ENCODE results near the gene SOAT1.
"Not testable (repeated sequence)": the region's sequence is repeated elsewhere in the genome, so short reads cannot be mapped to it uniquely, and the experiment has no call there.

Gene SOAT1

DNA sequence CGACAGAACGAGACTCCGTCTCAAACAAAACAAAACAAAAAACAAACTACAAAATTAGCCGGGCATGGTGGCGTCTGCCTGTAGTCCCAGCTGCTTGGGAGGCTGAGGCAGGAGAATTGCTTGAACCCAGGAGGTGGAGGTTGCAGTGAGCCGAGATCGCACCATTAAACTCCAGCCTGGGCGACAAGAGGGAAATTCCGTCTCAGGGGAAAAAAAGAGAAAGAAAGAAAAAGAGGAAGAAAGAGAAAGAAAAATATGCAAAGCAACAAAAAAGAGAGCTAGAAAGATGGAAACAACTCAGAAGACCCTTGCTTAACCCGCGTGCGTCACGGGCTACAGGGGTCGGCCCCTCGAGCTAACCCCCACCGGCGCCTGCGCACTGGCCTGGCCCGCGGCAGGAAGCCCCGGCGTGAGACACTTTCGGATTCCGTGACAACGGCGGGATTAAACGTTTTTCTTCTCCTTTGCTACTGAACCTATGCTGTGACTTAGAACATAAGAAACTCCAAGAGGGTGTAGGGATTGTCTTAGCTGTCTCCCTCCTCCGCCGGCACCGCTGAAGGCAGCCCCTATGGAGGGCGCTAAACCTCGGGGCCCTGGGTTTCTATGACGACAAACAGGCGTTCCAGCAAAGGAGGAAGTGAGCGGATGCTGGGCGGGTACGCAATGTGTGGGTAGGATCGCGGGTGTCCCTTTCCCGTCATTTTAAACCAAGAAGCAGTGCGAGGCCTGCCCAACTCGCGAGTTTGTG is 71.9 kb downstream of the SOAT1 start, which contains the start of gene AXDND1:
TSS of gene AXDND1 (plus strand) at position 630 of the 751 bp plus-strand sequence. CDS start 539 bp downstream, outside the sequence.
- DNase-seq = peak; percentile 72 to 86

DNA sequence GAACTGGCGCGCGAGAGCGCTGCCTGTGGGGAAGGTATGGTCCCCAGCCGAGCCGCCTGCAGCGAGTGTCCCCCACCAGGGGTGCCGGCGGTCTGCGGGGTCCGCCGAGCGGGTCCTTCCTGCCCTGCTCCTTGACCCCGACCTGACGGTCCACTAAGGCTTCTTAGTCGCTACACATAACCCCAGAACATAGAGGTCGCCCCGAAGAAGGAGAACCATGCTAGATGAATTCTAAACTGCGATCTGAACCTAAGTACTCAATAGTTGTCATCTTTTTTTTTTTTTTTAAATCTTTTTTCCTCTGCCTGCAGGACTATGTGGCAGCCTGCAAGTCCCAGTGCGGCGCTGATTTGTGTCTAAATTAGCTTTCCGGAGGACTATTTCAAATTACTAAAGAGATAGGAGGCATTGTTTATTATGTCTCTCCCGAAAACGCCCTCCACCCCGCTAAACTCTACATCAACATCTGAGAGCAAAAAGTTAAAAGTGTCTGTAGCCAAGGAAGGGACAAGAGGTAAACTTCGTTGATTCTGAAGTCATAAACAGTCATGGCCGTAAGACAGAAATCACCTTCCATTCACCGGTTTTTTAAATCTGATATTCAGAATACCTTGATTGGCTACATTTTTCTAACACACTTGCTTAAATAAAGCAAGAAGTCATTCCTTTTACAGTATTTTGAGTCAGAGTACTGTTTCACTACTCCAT is 72.7 kb downstream of the SOAT1 start:
- no peak for DNase-seq

DNA sequence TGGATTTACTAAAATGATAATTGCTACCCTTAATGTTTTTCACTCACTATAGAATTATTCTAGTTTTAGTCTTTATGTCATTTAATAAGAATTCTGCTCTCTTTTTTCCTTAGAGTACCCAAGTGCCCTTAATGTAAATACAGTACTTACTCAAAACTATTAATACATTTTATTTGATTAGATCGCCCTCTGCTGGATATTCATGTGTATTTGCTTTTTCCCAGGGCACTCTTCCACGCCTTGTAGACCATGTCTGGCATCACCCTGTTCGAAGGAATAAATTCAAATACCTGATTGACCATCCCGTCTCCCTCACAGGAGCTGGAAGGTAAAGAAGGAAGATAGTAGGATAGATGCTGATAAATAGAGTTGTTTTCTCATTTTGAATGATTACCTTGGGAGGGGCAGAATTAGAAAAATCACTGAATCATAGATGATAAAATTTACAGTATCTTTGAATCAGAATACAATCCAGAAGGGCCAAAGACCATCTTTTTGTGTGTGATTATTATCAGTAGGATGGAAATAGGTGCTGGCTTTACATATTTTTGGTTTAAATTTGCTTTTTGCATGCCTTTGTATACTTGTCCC is 76.2 kb downstream of the SOAT1 start:
- peak; percentile 78 to 84 for DNase-seq

DNA sequence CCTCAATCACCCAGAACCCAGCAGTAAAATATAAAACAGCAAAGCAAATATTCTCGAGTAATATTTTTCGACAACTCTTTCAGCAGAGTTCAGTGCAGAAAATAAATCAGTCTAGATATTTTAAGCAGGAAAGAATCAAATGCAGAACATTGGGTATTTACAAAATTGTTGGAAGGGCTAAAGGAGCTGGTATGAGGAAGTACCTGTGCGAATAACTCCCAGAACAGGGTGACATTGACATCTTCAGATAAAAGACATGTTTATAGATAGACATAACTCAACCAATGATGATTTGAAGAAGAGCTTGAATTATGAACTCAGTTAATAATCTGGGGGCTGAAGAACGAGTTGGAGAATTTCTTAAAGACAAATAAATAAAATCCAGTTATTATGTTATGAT is 78.6 kb downstream of the SOAT1 start:
- no peak for DNase-seq

GRCh38 chr1:179376223-179376622 is 82.6 kb downstream of the SOAT1 start:
- no peak for DNase-seq

DNA sequence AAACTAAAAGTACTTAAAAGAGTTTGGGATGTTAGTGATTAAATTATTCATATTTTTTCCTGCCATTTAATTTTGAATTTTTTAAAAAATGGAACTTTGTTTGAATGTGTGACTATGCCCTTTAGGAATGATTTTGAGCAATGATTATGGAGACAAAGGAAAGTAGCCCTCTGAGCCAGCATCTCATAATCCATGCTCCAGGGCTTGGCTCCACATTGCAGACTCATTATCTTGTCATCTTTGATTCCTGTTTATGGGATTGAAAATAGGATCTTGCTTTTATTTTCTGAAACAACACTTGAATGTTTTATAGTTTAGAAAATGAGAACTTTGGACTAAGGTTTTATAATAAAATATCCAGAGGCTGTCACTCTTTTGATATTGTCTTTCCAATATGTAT is 86.7 kb downstream of the SOAT1 start:
- no peak for DNase-seq

DNA sequence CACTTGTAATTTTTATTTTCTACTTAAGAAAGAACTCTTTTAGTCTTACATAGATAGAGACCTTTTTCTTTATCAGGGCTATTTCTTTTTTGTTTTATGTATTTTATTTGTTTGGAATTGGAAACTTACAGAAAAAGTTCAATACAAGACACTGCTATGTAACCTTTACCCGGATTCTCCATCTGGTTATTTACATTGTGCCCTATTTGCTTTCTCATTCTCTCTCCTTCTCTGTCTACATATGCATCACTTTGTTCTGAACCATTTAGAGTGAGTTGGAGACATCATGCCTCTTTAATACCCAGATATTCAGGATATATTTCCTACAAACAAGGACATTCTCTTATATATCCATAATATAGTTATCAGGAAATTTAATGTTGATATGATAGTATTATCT is 90.4 kb downstream of the SOAT1 start:
- no peak for DNase-seq

GRCh38 chr1:179385510-179385909 is 91.9 kb downstream of the SOAT1 start:
- no peak for DNase-seq

GRCh38 chr1:179393721-179394120 is 100.1 kb downstream of the SOAT1 start:
- DNase-seq = no peak

DNA sequence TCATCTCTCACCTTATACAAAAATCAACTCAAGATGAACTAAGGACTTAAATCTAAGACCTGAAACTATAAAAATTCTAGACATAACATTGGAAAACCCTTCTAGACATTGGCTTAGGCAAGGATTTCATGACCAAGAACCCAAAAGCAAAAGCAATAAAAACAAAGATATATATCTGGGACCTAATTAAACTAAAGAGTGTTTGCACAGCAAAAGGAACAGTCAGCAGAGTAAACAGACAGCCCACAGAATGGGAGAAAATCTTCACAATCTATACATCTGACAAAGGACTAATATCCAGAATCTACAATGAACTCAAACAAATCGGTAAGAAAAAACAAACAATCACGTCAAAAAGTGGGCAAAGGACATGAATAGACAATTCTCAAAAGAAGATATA is 105.8 kb downstream of the SOAT1 start:
- not testable (repeated sequence) for DNase-seq

Measured in NCI-H2081 (cell line).